T-helper 2 cell (primary cell): ENCODE data around the gene PAPSS1.
"Not testable (repeated sequence)": the region's sequence is repeated elsewhere in the genome, so short reads cannot be mapped to it uniquely, and the experiment has no call there.

ENCODE experiments used
- DNase-seq, 5 experiments: peaks; one replicate each; pipeline versions ENCODE4 v3.0.0 to v3.0.0-alpha.2; 2012 to 2022
- total RNA-seq, 2 donors: gene quantifications; one replicate each; lab custom pipeline; 2026; lab: John Stamatoyannopoulos, UW

The PAPSS1 gene
- total RNA-seq = 20.6 to 31.2 reads per million in 2 donors

DNA sequence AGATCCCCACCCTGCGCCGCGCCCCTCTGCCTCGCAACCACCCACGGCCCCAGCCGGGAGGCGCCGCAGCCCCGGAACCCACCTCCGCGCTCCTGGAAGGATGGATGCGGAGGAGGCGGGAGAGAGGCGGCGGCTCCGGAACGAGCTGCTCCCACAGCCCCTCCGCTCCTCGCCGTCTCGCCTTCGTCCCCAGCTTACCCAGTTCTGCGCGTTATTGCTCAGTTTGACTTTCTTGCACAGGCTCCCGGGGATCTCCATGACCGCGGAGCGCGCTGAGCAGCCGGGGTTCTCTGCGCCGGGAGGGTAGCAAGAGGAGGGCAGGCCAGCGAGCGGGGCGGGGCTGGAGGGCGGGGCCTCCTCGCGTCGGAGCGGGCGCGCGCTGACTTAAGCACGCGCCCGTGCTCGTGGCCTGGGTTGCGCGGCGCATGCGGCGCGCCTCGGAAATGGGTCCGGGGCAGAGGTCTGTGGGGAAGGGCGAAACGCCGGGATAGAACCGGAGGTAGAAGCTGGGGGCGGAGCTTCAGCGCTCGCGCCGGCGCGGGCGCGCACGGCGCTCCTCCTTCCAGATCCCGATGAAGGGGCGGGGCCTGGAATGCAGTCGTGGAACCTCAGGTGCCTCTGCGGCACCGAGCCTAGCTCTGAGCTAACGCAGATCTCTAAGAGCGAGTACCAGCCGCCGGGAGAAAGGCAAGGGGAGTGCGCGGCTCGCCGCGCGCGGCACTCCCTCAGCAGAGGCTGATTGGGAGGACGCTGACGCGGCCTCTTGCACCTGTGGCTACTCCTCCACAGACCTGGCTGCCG, at the start of gene PAPSS1:
TSS of gene PAPSS1 (minus strand) at position 313 of the 801 bp plus-strand sequence. CDS start at position 258, 55 bp downstream.
- DNase-seq = peak; percentile 88 to 98 (median 94)

GRCh38 chr4:107760281-107760947, 40.4 kb upstream of the PAPSS1 start:
- no peak for DNase-seq

DNA sequence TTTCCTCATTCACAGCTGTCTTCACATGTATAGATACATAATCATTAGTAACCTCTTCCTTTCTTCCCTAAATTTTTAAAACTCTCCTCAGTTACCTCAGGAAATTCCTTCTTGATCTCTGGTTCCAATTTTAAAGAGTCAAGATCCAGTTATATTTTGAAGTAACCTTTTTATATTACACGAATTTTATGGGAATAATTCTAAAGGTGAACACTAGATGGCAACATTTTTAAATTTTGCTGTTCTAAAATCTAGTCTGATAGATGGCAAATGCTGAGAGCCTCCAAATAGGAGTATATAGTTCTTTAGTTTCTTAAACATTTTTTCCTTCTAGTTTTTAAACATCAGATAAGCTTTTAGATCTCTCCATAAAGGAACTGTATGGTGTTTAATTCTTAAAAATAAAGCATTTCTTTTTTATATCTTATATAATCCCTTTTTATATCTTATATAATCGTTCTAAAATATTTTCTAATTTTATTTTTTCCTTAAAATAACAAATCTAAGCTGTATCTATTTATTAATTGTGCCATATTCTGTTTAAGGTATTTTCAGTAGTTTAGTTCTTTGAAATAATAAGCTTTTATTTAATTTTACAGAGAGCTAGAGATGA, 37.9 kb upstream of the PAPSS1 start:
- peak in 1 of 5 experiments; percentile 10 for DNase-seq

GRCh38 chr4:107757283-107757682, 37.2 kb upstream of the PAPSS1 start:
- no peak for DNase-seq

- DNase-seq = no peak
Observed at GRCh38 chr4:107755841-107756356, 35.9 kb upstream of the PAPSS1 start.

- no peak for DNase-seq
Observed at GRCh38 chr4:107751670-107752069, 31.6 kb upstream of the PAPSS1 start.

DNA sequence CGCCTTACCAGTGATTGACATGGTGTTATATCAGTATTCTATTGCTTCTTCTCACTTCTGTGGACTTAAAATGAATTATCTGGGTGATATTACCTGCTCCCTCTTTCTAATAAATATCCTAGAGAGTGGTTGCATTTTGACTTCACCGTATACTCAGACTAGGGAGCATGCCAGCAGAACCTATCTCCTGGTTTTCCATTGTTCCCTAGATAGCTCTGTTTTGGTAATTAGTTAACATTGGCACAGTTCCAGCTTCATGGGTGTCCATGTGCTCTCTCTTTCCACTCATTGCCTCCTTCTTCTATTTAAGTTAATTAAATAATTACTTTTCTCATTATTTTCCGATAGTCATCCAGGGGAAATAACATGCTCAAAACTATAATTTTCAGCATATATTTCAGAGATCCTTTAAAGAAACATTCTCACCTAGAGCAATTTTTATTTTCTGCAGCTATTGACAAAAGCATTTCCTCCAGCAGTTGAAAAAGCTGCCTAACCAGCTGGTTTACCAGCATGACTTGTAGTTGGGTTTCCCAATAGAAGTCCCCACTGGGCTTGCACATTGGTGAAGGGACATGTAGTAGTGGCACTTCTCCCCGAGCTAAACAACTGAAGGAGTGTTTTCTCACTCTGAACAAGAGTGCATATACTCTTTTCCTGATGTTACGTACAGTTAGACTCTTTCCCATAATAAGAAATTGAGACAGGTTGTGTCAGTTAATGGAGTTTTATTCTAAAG, 27.9 kb upstream of the PAPSS1 start:
- DNase-seq = no peak

DNA sequence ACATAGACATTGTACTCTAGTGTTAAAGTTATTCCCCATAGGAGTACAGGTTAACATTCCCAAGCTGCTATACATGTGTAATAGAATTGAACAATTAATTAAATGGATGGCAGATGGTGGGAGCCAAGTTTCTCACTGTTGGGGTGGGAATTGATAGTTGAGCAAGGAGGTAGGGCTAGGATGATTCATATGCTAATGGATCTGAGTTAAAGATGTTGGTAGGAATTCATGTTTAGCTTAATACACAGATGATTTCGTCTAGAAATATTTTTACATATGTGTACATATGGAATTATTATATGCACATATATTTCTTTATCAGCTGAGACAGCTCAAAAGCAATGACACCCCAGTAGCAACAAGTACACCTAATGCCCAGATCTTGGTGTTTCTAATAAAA, 26.1 kb upstream of the PAPSS1 start:
- no peak for DNase-seq

GRCh38 chr4:107744532-107744931, 24.5 kb upstream of the PAPSS1 start:
- DNase-seq = no peak

- no peak for DNase-seq
Observed at GRCh38 chr4:107743532-107743931, 23.5 kb upstream of the PAPSS1 start.

GRCh38 chr4:107742791-107743190, 22.8 kb upstream of the PAPSS1 start:
- DNase-seq = no peak

DNA sequence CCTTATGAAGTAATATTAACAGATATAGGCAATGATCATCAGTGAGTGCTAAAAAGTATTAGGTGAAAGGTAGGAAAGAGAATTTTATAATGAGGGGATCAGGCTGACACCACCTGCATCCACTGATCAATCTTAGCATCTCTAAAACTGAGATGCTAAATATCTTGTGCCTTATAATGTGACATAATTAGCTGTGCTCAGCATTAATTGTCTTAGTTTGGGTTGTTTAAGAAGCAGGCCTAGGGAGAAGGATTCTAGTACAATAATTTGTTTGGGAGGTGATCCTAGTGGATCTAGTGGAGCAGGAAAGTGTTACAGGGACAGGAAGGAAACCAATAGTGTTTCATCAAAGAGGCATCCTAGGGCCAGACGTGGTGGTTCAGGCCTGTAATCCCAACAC, 22.2 kb upstream of the PAPSS1 start:
- DNase-seq = no peak

DNA sequence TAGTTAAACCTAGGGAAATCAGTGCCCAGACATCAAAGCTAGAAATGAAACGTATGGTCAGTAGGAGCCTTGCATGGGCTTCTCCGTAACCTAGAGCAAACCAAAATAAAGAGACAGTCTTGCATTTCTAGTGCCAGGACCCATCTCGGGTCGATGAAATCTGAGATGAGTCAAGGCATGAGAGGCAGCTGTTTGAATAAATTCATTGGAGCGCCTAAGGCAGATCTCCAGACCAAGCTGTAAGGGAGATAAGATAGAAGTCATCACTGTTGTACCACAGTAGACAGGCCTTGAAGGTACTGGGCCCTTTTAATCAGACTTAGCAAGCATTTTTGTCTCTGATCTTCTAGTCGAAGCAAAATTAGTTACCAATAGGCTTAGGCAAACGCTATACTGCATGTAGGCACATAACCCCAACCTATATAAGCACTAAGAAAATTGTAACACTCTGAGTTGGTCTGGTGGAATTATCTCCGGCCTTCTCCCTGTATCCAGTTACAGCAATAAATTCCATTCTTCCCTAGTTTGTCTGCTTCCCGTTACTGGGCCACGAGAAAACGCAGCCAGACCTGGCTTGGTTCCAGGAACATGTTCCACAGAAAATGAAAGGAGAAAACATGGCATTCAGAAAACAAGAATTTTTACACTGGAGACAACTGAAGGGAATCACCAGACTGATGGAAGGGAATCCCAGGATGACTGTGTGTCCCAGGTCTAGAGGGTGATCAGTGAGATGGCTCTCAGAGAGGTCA, 21.1 kb upstream of the PAPSS1 start:
- DNase-seq = no peak

DNA sequence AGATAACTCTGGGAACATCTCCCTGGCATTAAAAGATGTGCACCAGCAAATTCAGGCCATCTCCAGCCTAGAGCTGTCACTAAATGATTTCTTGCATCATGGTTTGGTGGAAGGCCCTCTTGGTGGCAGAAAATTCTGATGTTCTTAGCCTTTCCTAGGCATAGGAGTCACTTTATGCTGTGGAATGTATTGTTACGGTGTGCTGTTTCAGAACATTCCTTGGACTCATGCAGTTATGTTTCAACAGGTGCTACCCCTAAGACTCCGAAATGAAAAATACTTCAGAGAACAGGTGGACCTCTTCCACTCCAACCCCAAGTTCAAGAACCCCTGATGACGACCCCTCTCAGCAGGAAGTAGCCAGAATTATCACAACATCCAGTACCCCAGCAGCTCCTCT, 20.3 kb upstream of the PAPSS1 start:
- DNase-seq = peak in 1 of 5 experiments; percentile 16

- no peak for DNase-seq
Observed at GRCh38 chr4:107737450-107737849, 17.4 kb upstream of the PAPSS1 start.

DNA sequence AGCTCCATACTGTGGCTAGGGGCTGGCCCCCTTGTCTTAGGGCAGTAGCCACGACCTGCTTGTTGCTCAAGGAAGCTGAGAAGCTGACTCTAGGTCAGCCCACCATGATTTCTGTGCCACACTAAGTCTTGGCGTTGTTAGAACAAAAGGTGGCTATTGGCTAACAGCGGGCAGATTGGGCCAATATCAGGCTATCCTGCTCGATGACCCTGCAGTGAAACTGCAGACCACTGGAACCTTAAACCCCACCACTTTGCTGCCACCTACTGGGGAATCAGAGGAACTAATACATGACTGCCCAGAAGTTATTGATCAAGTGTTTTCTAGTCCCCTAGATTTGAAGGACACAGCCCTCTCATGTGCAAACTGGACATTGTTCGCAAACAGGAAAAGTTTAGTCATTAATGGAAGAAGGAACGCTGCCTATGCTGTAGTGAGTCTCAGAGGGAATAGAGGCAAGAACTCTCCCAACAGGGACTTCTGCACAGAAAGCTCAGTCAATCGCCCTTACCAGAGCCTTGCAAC, 17.0 kb upstream of the PAPSS1 start:
- DNase-seq = peak in 3 of 5 experiments; percentile 16 to 43 (median 29)

GRCh38 chr4:107736037-107736436, 16.0 kb upstream of the PAPSS1 start:
- no peak for DNase-seq

DNA sequence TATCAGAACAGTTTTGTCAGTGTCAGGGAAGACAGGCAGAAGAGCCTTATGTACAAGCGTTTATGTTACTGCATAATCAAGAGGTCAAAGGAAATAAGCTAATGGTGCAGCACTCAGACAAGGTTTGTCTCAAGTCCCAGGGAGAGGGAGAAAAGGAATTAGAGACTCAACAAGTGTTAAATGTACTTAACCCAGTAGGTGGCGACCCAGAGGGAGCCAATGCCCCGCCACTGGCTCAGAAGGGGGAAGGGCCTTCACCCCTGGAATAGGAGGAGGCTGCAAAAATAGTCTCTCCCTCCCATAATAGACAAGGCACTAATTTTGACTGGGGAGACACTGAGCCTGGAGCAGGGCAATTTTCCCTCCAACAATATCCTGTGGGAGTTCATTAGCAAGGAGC, 14.1 kb upstream of the PAPSS1 start:
- DNase-seq = no peak

GRCh38 chr4:107733431-107733925, 13.4 kb upstream of the PAPSS1 start:
- DNase-seq = no peak

- DNase-seq = not testable (repeated sequence)
Observed at GRCh38 chr4:107729050-107729449, 9.0 kb upstream of the PAPSS1 start.
